A673 (cell line): ENCODE data around the gene P4HTM. TPM values are rescaled to one million over a fixed set of nuclear protein-coding genes. Genes with fewer than 3 reads are reported as not detected.
A peak's percentile ranks its signal among the peaks of the same experiment; 100 is the strongest.

Experiments used
- BruUV-seq: library from RNA; stranded (reverse); fragments of 400-500 nt; replicated peaks from 2 replicates; lab custom pipeline; 2021; lab: Mats Ljungman, UMichigan
- CTCF ChIA-PET: fragments of 300-600 bp; sonication (Branson Sonifier 250); formaldehyde crosslinking; loops from one replicate; lab custom pipeline; 2022; ENCODE audit warnings: antibody characterized with exemption; lab: Charles Lee
- POLR2A ChIA-PET: fragments of 300-600 bp; sonication (Branson Sonifier 250); formaldehyde crosslinking; loops from one replicate; lab custom pipeline; 2022; ENCODE audit warnings: antibody characterized with exemption; ENCODE audit not compliant: low non-redundant PET; lab: Charles Lee
- DNase-seq: peaks from one replicate; pipeline ENCODE4 v3.0.0-alpha.2; 2015; ENCODE audit warnings: low spot score
- H3K27ac ChIP-seq: fragments of 200-600 bp; sonication (generic); 2 replicates; pipeline ENCODE4 v1.5.1; 2016; ENCODE audit warnings: mixed run types, low read depth, mild to moderate bottlenecking, mixed read lengths, antibody characterized with exemption, low read length; ENCODE audit not compliant: poor library complexity, severe bottlenecking
- H3K27me3 ChIP-seq: fragments of 200-600 bp; sonication (generic); replicated peaks from 2 replicates; pipeline ENCODE4 v1.6.1; 2017; ENCODE audit warnings: mixed run types, low read depth, mild to moderate bottlenecking, mixed read lengths, antibody characterized with exemption, low read length; ENCODE audit not compliant: insufficient read depth, poor library complexity
- H3K36me3 ChIP-seq: fragments of 200-600 bp; sonication (generic); 2 replicates; pipeline ENCODE4 v1.6.1; 2016; ENCODE audit warnings: mixed run types, mild to moderate bottlenecking, mixed read lengths, antibody characterized with exemption, low read length; ENCODE audit not compliant: insufficient read depth, poor library complexity, severe bottlenecking
- H3K4me1 ChIP-seq: fragments of 200-600 bp; sonication (generic); 2 replicates; pipeline ENCODE4 v1.6.1; 2017; ENCODE audit warnings: mixed run types, mild to moderate bottlenecking, mixed read lengths, antibody characterized with exemption, low read length; ENCODE audit not compliant: insufficient read depth, poor library complexity, severe bottlenecking
- H3K4me3 ChIP-seq: fragments of 200-600 bp; sonication (generic); 2 replicates; pipeline ENCODE4 v1.5.1; 2016; ENCODE audit warnings: low read depth, mixed run types, mild to moderate bottlenecking, mixed read lengths, low read length; ENCODE audit not compliant: poor library complexity, severe bottlenecking
- H3K9me3 ChIP-seq: fragments of 200-600 bp; sonication (generic); 2 replicates; pipeline ENCODE4 v1.6.1; 2016; ENCODE audit warnings: mixed run types, low read depth, mild to moderate bottlenecking, mixed read lengths, antibody characterized with exemption, low read length; ENCODE audit not compliant: poor library complexity, severe bottlenecking
- CTCF ChIP-seq: fragments of 300-800, 200-600 bp; sonication (generic); conservative IDR thresholded peaks from 2 replicates; pipeline ENCODE4 v1.5.1; 2017; ENCODE audit warnings: low read depth, mild to moderate bottlenecking, antibody characterized with exemption, low read length, moderate library complexity, mixed read lengths
- EZH2 ChIP-seq: fragments of 200-600 bp; sonication (generic); IDR thresholded peaks from 2 replicates; pipeline ENCODE4 v1.6.1; 2017; ENCODE audit warnings: borderline replicate concordance, low read depth, mild to moderate bottlenecking, mixed read lengths, antibody characterized with exemption, low read length; ENCODE audit not compliant: poor library complexity, severe bottlenecking
- intact Hi-C: fragments of 100-400 bp; cut with micrococcal nuclease; formaldehyde crosslinking; loops from one replicate; pipeline ENCODE4 v1.10.0; 2022; ENCODE audit not compliant: unreplicated experiment
- total RNA-seq: library from RNA; stranded (reverse); gene quantifications from 2 replicates; pipeline ENCODE4 v1.2.3, GENCODE V29; 2021

The P4HTM gene
- total RNA-seq, 1 experiment from 2014 or later = 14.9 TPM

- Histone ChIP-seq H3K36me3 (peaks cover 16% of the 10 kb centered on the region), H3K9me3 (no peaks in the 10 kb centered on the region), H3K27ac (no peak overlapping the region), H3K27me3 (no peaks in the 10 kb centered on the region), H3K4me1 (no peaks in the 10 kb centered on the region), H3K4me3 (no peak overlapping the region)
- ChIA-PET CTCF (no interaction called here), POLR2A (no interaction called here)
- TF ChIP-seq EZH2 (no peak), CTCF (no peak)
- intact Hi-C loops = no loop called here
- no peak for DNase-seq
- BruUV-seq = no TSS peak
Observed at GRCh38 chr3:49016414-49017228, 26.6 kb downstream of the P4HTM start.

GRCh38 chr3:49017229-49017970 is 27.4 kb downstream of the P4HTM start:
- DNase-seq = no peak
- intact Hi-C loops = no loop called here
- ChIA-PET CTCF (no interaction called here), POLR2A (no interaction called here)
- Histone ChIP-seq H3K4me3 (peak overlapping the region; percentile 72), H3K36me3 (peaks cover 16% of the 10 kb centered on the region), H3K9me3 (no peaks in the 10 kb centered on the region), H3K27ac (peak overlapping the region; percentile 59), H3K27me3 (no peaks in the 10 kb centered on the region), H3K4me1 (no peaks in the 10 kb centered on the region)
- TF ChIP-seq EZH2 = no peak
- no TSS peak for BruUV-seq

GRCh38 chr3:49017971-49018706 is 28.1 kb downstream of the P4HTM start, which contains the start of gene DALRD3:
TSS of gene DALRD3 (minus strand) at chr3:49018580. CDS start at chr3:49018564, 16 bp downstream.
- Histone ChIP-seq H3K4me3 (peak within 1 kb of the TSS; percentile 72), H3K4me1 (no peaks in the 10 kb centered on the region), H3K9me3 (no peaks in the 10 kb centered on the region), H3K27me3 (no peaks in the 10 kb centered on the region), H3K27ac (peak within 1 kb of the TSS; percentile 59), H3K36me3 (peaks cover 16% of the 10 kb centered on the region)
- CTCF ChIA-PET = no interaction called here
- no TSS peak for BruUV-seq
- peak; percentile 54 for DNase-seq
- TF ChIP-seq CTCF (no peak), EZH2 (no peak)
- POLR2A ChIA-PET = no interaction called here
- intact Hi-C loops = no loop called here
